HT-29 (cell line): Measurements from ENCODE around the gene SEL1L2. TPM values are rescaled to one million over a fixed set of nuclear protein-coding genes. Genes with fewer than 3 reads are reported as not detected.
A peak's percentile ranks its signal among the peaks of the same experiment; 100 is the strongest.

Experiments
- DNase-seq: peaks from one replicate; pipeline ENCODE4 v3.0.0-alpha.2; 2015; ENCODE audit warnings: low spot score
- small RNA-seq: library from RNA; depleted of rRNA; stranded (forward); fragments of <200 nt; gene quantifications from one replicate; pipeline ENCODE3, GENCODE V24; 2014
- total RNA-seq: library from RNA; depleted of rRNA; stranded (reverse); fragments of >200 nt; shearing (Covaris generic); gene quantifications from 2 replicates; pipeline ENCODE4 v1.2.3, GENCODE V29; 2014; rRNA removed

SEL1L2 gene
- total RNA-seq, 1 experiment from 2014 or later, result not detected

GRCh38 chr20:13817342-13817741, 173.1 kb downstream of the SEL1L2 start:
- DNase-seq, result no peak

GRCh38 chr20:13816757-13817156, 173.7 kb downstream of the SEL1L2 start:
- no peak for DNase-seq

GRCh38 chr20:13814672-13815071, 175.7 kb downstream of the SEL1L2 start:
- DNase-seq, result no peak

- no peak for DNase-seq
Observed at GRCh38 chr20:13813910-13814309, 176.5 kb downstream of the SEL1L2 start.

GRCh38 chr20:13810446-13810845, 180.0 kb downstream of the SEL1L2 start:
- no peak for DNase-seq

GRCh38 chr20:13809855-13810254, 180.6 kb downstream of the SEL1L2 start:
- DNase-seq, result no peak

GRCh38 chr20:13809373-13809772, 181.0 kb downstream of the SEL1L2 start:
- no peak for DNase-seq

GRCh38 chr20:13800728-13801134, 189.7 kb downstream of the SEL1L2 start:
- peak; percentile 65 for DNase-seq

- no peak for DNase-seq
Observed at GRCh38 chr20:13799974-13800373, 190.4 kb downstream of the SEL1L2 start.

Small RNAs within 50 kb of the gene (small RNA-seq; reads per million reads assigned to genes)
- gene RNU6-278P, result not detected
- gene RPS3P1, result not detected

Other genes starting within 250 kb of the SEL1L2 start
- gene ESF1, start 205.7 kb downstream of the SEL1L2 start, total RNA-seq, result 3.7 and 4.7 TPM in 2 replicates
- gene NDUFAF5, start 205.6 kb downstream of the SEL1L2 start, total RNA-seq, result 15.7 and 19.9 TPM in 2 replicates
- 2.2 and 2.3 TPM in 2 replicates for gene MACROD2, start 4.9 kb upstream of the SEL1L2 start, total RNA-seq